HG03442 (cell line): Measurements from ENCODE around the gene HOXD4.

Experiments
- ATAC-seq: cut with Tn5 transposase; IDR thresholded peaks from one replicate; pipeline ENCODE4 v1.9.1; 2021; ENCODE audit warnings: mild to moderate bottlenecking, moderate library complexity; ENCODE audit not compliant: unreplicated experiment

HOXD4 gene

GRCh38 chr2:176156807-176157498 is 5.6 kb downstream of the HOXD4 start, which contains the start of gene HOXD3:
HOXD3 (plus strand) TSS chr2:176157307; CDS start chr2:176169115, 11,808 bp downstream.
- ATAC-seq, result no peak

- ATAC-seq, result no peak
These were observed 6.3 kb downstream of the HOXD4 start for GRCh38 chr2:176157499-176158185.

DNA sequence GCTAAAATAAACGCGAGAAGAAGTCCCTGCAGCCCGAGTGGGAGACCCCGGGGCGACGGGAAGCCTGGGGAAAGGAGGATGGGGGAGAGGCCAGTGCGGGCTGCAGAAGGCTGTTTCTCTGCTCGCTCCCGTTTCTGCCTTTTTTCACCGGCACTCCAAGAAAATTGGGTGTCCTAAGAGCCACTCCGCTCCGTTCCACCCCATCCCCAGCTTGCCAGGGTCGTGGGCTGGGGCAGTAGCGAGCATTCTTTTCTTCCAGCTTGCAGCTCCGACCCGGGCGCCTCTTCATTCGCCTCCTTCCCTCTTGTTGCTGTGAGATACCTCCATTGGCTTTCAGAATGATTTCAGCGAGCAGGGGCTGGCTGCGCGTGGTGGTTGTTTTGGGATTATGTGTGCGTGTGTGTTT is 6.8 kb downstream of the HOXD4 start:
- ATAC-seq, result no peak

- ATAC-seq, result no peak
These were observed 7.7 kb downstream of the HOXD4 start for GRCh38 chr2:176158855-176159662.

- ATAC-seq, result no peak
These were observed 8.4 kb downstream of the HOXD4 start for GRCh38 chr2:176159663-176160250.

DNA sequence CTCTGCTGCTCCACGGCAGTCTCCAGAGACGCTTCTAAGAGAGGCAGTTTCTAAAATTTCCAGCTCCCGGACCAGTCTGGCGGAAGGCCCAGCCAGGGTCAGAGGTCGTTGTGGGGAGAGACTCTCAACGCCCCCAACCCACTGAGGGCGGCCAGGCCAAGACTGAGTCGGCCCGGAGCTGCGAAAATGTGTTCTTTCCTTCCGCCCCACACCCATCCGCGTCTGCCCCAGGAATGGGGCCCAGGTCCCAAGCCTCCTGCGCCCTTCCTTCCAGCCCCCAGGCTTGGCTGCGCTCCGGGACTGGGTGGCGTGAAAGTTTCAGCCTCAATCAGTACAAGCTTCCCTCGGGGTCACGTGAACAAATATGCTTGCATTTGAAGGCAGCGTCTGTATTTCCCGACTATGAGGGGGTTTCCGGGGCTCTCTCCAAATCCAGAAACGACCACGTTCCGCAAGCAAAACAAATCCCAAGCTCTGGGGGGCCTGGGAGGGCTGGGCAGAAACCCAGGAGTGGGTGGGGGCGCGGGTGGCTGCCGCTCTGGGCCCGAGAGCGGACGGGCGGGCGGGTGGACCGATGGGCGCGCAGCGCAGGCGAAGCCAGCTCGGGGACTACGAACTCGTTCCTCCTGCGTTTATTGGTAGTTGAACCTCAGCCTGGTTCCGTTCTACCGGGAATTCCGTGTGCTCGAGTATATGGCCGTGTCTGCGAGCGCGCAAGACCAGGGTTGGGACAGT is 9.1 kb downstream of the HOXD4 start:
- ATAC-seq, result no peak

DNA sequence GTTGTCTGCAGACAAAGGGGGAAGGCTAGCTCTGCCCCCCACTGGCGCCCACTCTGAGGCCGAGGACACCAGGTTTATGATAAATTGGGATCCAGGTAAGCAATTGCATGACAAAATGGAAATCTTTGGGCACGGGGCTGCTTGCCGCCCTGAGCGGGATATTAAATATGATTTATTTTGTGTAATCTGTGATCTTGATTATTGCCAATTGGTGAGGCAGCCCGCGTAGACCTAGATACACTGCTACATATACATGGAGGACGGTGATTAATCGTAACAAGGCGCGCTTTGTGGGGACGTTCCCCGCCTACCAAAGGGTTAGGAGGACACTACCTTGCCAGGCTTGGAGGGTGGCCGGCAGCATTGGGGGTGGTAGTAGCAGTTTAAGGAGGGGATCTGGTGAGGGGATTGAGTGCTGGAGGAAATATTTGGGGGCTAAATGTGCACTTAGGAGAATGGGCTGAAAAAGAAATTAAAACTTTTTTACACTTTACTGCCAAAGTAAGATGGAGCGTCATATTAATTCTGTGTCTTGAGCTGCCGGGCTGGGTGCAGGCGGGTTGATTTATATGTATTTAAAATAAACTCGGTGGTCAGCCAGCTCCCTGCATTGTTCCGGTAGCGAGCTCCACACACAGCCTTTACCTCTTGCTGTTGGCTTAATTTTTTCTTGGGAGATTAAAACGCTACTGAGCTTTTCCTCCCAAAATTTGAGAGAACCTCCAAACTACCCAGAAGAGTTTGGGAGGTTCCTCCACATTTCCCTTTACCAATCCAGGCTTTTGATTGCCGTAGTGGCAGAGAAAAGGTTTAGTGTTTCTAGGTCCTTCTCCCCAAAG is 9.9 kb downstream of the HOXD4 start:
- ATAC-seq, result no peak

- ATAC-seq, result no peak
These were observed 10.7 kb downstream of the HOXD4 start for GRCh38 chr2:176161825-176162626.

DNA sequence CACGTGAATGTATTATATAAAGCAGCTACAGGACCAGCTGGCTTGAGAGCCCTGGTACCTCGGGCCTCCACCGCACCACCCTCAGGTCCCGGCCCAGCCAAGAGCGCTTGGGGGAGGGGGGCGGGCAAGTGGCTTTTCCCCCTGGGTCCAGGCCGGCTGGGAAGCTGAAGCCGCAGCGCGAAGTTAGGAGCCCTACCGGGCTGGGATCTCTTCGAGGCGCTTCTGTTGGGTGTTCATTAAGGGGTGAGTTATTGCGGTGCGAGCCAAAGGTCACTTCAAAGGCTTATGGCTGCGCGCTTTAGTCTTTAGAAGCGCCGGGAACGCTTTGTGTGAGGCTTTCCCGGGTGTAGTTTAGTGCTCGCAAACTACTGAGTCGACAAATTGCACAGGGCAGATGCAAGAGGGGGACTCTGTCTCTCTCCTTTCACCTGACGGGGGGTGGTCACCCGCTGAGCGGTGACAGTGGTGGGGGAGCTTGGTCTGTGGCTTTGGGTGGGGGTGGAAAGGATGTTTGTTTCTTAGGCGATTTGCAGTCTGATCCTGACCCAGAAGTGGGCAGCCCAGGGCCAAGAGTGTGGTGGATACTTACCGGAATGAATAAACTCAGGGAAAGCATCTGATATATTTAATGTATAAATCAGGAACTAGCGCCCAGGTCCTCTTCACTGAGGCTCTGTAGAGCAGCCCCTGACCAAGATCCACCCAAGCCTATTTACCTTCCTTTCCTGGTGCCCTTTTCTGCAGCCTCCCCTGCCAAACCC is 11.7 kb downstream of the HOXD4 start:
- no peak for ATAC-seq

DNA sequence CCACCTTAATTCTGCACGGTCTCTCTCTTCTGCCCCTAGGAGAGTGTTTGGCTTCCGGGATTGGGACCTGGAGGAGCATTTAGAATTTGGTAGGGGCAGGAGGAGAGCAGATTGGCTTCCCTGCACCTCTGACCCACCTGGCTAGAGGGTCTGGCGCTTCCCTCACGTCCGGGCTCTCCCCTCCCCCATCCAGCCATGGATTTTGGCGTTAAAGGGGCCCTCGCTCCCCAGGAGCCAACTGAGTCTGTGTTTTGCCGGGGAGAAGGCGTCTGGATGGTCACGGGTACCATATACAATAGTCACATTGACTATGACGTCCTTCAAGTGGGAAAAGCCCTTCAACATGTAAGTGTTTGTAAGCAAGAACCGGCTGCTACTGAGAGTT is 12.3 kb downstream of the HOXD4 start:
- no peak for ATAC-seq

DNA sequence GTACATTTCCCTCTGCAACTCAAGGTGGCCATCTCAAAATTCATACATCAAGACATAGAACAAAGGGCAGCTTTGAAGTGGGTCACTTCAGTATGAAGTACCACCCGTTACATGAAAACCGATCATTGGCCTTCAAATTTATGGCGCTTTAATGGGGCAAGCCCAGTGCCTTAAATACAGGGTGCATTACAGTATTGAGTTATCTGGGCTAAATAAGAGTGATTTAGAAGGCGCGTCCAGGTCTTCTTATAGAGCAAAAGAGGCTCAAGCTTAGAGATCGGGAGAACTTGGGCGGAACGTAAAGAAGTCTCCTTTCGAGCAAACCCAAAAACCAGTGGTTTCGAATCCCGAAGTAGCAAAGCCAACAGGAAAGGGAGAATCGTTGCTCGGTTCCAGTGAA is 12.9 kb downstream of the HOXD4 start:
- ATAC-seq, result no peak

- no peak for ATAC-seq
These were observed 13.4 kb downstream of the HOXD4 start for GRCh38 chr2:176164611-176165369.

DNA sequence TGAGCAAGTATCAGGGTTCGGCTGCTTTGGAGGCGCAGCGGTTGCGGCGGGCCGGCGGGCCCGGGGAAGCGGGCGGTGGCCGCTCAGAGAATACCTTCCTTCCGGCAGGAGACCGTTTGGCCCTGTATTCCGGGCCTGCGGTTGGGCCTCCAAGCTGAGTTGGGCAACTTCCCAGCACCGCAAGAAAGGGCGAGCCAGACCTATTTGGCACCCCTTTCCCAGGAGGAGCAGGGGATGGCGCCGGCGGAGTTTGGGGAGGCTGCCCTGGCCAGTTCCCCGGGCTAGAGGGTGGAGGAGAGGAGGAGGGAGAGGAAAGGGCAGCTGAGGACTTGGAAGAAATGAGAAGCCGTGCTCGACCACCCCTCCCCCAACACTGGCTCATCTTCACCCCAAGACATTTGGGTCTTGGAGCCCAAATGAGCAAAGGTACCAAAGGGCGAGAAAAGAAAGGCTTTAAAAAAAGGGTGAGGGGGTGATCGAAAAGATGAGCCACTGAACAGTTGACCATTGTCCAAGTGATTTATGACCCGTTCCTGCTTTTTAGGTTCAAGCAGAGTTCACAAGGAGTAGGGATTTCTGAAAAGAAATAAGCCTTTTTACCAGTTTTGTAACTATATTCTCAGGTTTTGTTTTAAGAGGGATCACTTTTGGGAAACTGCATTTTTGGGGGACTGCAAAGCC is 14.2 kb downstream of the HOXD4 start:
- no peak for ATAC-seq

- ATAC-seq, result no peak
These were observed 14.9 kb downstream of the HOXD4 start for GRCh38 chr2:176166272-176166671.

GRCh38 chr2:176167398-176167797 is 16.0 kb downstream of the HOXD4 start:
- ATAC-seq, result no peak

- no peak for ATAC-seq
These were observed 17.8 kb downstream of the HOXD4 start for GRCh38 chr2:176169181-176169580.

- ATAC-seq, result no peak
These were observed 18.4 kb downstream of the HOXD4 start for GRCh38 chr2:176169711-176170110.
